Activated CD4-positive, alpha-beta T cell treated with anti-CD3 and anti-CD28 coated beads, Interleukin-2, amount 50 U/mL, for 1 hour (primary cell): ENCODE measurements around the gene STARD10.
"Not testable (repeated sequence)": the region's sequence is repeated elsewhere in the genome, so short reads cannot be mapped to it uniquely, and the experiment has no call there.

ENCODE experiments used
- DNase-seq: peaks from one replicate; pipeline ENCODE4 v3.0.0-alpha.2; 2020

Gene STARD10

GRCh38 chr11:72825661-72826060 lies 31.8 kb upstream of the STARD10 start:
- no peak for DNase-seq

DNA sequence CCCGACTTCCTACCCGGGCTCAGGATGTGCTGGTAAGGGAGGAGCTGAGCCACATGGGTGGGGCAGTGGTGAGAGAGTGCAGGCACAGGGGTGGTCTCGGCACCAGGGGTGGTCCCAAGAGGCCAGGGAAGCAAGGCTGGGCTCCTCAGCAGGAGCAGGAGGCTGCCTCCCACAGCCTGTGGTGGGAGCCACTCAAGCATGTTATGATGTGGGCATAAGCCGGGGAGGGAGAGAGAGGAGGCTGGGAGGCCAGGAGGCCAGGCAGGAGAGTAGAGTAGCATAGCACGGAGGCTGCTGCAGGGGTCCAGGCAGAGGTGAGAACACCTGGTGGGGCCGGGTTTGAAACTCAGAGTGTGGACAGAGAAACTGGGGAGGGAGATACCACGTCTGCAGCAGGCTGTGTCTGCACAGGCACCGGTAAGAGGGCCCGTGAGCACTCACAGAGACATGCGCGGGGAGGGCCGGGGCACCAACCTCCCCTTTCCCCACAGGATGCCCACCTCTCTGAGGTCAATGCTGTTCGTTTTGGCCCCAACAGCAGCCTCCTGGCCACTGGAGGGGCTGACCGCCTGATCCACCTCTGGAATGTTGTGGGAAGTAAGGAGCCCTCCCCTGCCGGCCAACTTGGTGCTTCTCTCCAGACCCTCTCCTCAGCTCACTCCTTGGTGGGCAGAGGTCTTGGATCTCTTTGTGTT lies 31.1 kb upstream of the STARD10 start:
- DNase-seq: no peak

- DNase-seq: no peak
Measured at GRCh38 chr11:72824020-72824419, 30.2 kb upstream of the STARD10 start.

GRCh38 chr11:72823105-72823804 lies 29.4 kb upstream of the STARD10 start:
- DNase-seq: no peak

GRCh38 chr11:72821920-72822799 lies 28.3 kb upstream of the STARD10 start:
- DNase-seq: peak; percentile 90

- no peak for DNase-seq
Measured at GRCh38 chr11:72821221-72821919, 27.5 kb upstream of the STARD10 start.

DNA sequence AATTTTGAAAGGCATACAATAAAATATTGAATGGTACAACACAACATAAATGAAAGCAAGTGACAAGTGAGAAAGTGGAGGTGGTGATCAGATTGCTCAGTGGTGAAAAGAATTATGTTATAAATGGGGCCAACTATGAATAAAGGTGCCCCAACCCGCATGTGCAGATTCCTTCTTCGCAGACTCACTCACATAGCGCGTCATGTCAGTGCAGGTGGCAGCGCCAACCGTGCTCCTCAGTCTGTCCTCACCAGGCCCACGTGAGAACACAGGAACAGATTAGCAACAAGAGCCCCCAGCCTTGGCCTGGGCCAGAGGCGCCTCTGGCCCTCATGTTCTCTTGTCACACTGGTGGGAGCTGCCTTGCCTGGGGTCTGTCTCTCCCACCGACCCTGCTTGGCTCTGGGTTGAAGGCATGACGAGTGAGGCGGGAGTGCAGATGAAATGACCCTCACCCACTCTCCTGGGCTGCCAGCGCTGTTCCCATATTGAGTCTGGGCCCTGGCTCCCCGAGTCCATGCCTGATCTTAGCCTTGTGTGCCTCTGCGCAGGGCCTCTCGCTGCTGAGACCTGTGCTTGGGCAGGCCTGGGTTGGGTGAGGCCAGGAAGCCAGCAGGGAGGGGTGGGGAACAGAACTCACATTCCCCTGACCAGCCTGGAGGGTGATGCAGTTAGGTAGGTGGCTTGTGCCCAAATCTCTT lies 26.7 kb upstream of the STARD10 start:
- no peak for DNase-seq

GRCh38 chr11:72818971-72819370 lies 25.1 kb upstream of the STARD10 start:
- DNase-seq: no peak

- DNase-seq: no peak
Measured at GRCh38 chr11:72817966-72818365, 24.1 kb upstream of the STARD10 start.

GRCh38 chr11:72816404-72816990 lies 22.6 kb upstream of the STARD10 start:
- no peak for DNase-seq

- DNase-seq: no peak
Measured at GRCh38 chr11:72815110-72815618, 21.3 kb upstream of the STARD10 start.

GRCh38 chr11:72814286-72815109 lies 20.7 kb upstream of the STARD10 start, which contains the start of gene ATG16L2:
ATG16L2 (plus strand) TSS chr11:72814411; CDS start chr11:72814446, 35 bp downstream.
- DNase-seq: peak; percentile 88

DNA sequence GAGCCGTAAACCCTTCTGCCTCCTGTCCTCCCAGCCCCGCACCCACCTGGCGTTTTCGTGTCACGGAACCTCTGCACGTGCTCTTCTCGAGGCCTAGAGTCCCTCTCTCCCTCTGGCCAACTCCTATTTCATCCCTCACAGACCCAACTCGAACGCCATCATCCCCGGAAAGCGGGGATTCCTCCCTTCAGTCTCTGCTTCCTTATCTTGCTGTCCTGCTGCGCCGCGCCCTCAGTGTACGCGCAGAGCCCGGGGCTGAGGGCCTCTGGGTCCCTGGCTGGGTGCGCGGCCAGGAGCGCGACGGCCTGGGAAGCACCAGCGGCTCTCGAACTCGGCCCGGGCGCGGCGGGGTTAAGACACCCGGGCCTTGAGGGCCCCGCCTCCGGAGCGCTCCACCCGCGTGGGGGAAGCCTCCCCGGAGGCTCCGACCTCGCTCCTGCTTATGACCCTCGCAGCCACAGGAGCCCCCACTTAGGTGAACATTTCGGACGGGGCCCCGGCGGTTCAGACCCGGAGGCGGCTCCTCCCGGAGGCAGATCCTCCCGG lies 20.0 kb upstream of the STARD10 start:
- DNase-seq: no peak

DNA sequence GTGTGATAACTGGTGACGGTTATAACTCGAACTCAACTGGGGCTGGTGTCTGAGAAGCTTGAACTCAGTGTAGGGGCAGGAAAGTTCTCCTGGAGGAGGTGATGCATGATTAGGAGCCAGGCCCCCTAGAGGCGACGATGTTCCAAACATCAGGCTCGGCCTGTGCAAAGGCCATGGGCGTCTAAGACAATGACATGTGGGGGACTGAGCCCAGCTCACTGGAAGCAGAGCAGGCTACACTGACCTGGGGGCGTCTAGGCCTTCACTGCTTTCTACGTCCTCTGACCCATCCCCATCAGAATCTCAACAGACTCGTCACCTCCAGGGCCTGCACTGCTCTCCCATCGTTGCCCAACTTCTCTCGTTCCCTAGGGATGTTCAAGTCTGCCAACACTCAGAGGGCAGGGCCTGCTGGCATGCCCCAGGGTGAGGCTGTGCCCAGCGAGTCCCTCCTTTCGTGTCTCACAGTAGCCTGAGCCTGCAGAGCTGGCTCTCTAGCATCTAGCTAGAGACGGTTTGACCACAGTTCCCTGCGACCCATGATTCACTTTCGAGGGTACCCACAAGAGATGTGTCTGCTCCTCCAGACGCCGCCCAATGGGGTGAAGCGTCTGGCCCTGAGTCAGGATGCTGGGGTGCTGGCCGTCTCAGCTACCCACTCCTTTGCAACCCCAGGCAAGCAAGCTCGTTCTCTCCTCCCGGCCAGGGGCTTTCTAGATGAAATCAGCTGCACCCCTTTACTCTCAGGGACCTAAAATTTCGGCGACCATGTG lies 19.3 kb upstream of the STARD10 start:
- DNase-seq: peak; percentile 54

DNA sequence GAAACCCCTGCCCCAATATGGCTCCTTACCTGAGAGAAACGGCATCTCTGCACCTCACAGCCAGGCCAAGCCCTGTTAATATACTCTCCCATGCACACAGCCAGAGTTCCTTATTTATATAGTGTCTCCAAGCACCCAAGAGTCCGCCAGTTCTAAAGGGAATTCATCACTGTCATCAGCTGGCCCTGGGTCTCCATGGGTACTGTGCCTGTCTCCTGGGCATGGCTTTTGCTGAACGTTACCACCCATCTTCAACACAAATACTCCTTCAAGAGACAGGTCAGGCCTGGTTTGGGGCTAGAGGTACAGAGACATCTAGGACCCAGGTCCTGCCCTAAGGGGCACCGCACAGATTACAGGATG lies 18.7 kb upstream of the STARD10 start:
- no peak for DNase-seq

GRCh38 chr11:72811686-72812085 lies 17.8 kb upstream of the STARD10 start:
- DNase-seq: not testable (repeated sequence)

DNA sequence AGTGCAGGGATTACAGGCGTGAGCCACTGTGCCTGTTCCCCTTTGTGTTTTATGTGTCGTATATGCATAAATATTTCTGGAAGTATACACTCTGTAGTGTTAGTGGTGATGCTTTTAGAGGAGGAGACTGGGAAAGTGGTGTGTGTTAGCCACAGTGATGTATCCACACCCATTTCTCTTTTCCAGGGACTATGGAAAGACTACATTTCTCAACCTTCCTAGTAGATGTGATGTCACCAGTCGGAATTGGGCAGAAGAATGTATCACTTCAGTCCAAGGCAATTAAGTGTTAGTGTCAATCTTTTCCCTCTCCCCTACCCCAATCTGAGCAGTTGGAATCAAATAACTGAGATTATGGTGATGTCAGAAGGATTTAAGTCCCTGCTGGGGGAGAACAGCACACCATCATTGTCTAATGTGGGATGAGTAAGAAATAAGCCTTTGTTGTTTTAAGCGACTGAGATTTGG lies 14.5 kb upstream of the STARD10 start:
- DNase-seq: no peak

GRCh38 chr11:72807792-72808191 lies 13.9 kb upstream of the STARD10 start:
- DNase-seq: no peak

DNA sequence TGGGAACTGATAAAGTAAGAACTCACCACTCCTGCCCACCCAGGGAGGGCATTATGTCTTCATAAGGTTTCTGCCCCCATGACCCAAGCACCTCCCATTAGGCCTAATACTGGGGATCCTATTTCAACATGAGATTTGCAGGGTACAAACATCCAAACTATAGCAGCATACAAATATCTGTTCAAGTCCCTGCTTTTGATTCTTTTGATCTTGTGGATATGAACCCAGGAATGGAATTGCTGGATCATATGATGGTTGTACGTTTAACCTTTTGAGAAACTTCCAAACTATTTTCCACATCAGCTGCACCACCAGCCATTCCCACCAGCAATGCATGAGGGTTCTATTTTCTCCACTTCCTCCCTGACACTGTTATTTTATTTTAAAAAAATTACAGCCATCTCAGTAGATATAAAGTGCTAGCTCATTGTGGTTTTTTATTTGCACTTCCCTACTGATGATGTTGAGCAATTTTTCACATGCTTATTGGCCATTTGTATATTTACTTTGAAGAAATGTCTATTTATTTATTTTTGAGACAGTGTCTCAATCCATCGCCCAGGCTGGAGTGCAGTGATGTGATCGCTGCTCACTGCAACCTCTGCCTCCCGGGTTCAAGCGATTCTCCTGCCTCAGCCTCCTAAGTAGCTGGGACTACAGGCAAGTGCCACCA lies 13.3 kb upstream of the STARD10 start:
- DNase-seq: no peak
